IPS-NIHi7 (cell line): Measurements from ENCODE around the gene STRIP2.
"Not testable (repeated sequence)": the region's sequence is repeated elsewhere in the genome, so short reads cannot be mapped to it uniquely, and the experiment has no call there.

Experiments used
- DNase-seq: peaks from one replicate; pipeline ENCODE4 v3.0.0; 2012; ENCODE audit warnings: mixed read lengths; ENCODE audit errors: extremely low spot score

The STRIP2 gene

GRCh38 chr7:129530795-129531391, 96.7 kb downstream of the STRIP2 start:
- DNase-seq = no peak

GRCh38 chr7:129531721-129532120, 97.5 kb downstream of the STRIP2 start:
- DNase-seq = no peak

GRCh38 chr7:129532375-129532774, 98.1 kb downstream of the STRIP2 start:
- DNase-seq = no peak

GRCh38 chr7:129534558-129535274, 100.5 kb downstream of the STRIP2 start:
- DNase-seq = not testable (repeated sequence)

- no peak for DNase-seq
These were observed 101.7 kb downstream of the STRIP2 start for GRCh38 chr7:129535896-129536295.

GRCh38 chr7:129536323-129536722, 102.1 kb downstream of the STRIP2 start:
- no peak for DNase-seq
